HCT116 (cell line): ENCODE measurements around the gene FKBP3. TPM values are rescaled to one million over a fixed set of nuclear protein-coding genes. Genes with fewer than 3 reads are reported as not detected.

Experiments
- ATAC-seq: fragments of 200-7000 bp; cut with Tn5 transposase; 2 replicates; pipeline ENCODE4 v1.9.1; 2020; ENCODE audit warnings: mild to moderate bottlenecking, moderate library complexity
- BruUV-seq: library from RNA; stranded (reverse); fragments of 400-500 nt; replicated peaks from 2 replicates; lab custom pipeline; 2021; lab: Mats Ljungman, UMichigan
- CTCF ChIA-PET: fragments of 300-600 bp; sonication (Branson Sonifier 250); formaldehyde crosslinking; loops from one replicate; lab custom pipeline; 2021; ENCODE audit warnings: antibody characterized with exemption; lab: Charles Lee
- POLR2A ChIA-PET: fragments of 300-600, 350-600 bp; sonication (Branson Sonifier 250); formaldehyde crosslinking; loops from one replicate; lab custom pipeline; 2021; ENCODE audit warnings: antibody characterized with exemption; lab: Charles Lee
- RAD21 ChIA-PET, 2 experiments: fragments of 300-600 bp; sonication (Branson Sonifier 250); formaldehyde crosslinking; loops; one replicate each; lab custom pipeline; 2023; ENCODE audit warnings: low total read pairs in 2 of 2; ENCODE audit not compliant: uncharacterized antibody in 2 of 2, unreplicated experiment in 2 of 2, low non-redundant PET in 1 of 2; lab: Charles Lee
- DNase-seq: peaks from one replicate; pipeline ENCODE4 v3.0.0-alpha.2; 2010; ENCODE audit warnings: low read depth, low spot score
- H2AFZ ChIP-seq: fragments of 200-600 bp; shearing (Covaris generic), sonication (generic); 2 replicates; pipeline ENCODE4 v1.6.1; 2017; ENCODE audit warnings: low read depth, mixed run types, mixed read lengths, antibody characterized with exemption, low read length; ENCODE audit not compliant: poor library complexity, severe bottlenecking
- H3K27ac ChIP-seq: 2 replicates; pipeline ENCODE4 v1.5.1; 2012; ENCODE audit warnings: low read depth, low read length
- H3K27me3 ChIP-seq: fragments of 200-600 bp; sonication (generic); 2 replicates; pipeline ENCODE4 v1.6.1; 2016; ENCODE audit warnings: mixed run types, low read length, mixed read lengths; ENCODE audit not compliant: insufficient read depth
- H3K36me3 ChIP-seq, 2 experiments: fragments of 200-500 bp in 1 of 2; fragments of 200-600 bp in 1 of 2; sonication (Bioruptor generic) in 1 of 2; sonication (generic) in 1 of 2; 2 replicates each; pipeline versions ENCODE4 v1.5.1 to v1.6.1; 2014 to 2016; ENCODE audit warnings: low read length in 2 of 2, inconsistent platforms in 1 of 2, mixed read lengths in 1 of 2, mixed run types in 1 of 2; ENCODE audit not compliant: insufficient read depth in 2 of 2, control insufficient read depth in 1 of 2
- H3K4me1 ChIP-seq, 2 experiments: fragments of 200-600 bp in 1 of 2; sonication (generic) in 1 of 2; 2 replicates each; pipeline versions ENCODE4 v1.5.1 to v1.6.1; 2012 to 2017; ENCODE audit warnings: low read length in 2 of 2, inconsistent platforms in 1 of 2, mild to moderate bottlenecking in 1 of 2, mixed read lengths in 1 of 2, mixed run types in 1 of 2, moderate library complexity in 1 of 2; ENCODE audit not compliant: insufficient read depth in 2 of 2, control insufficient read depth in 1 of 2
- H3K4me2 ChIP-seq: fragments of 200-600 bp; sonication (generic); 2 replicates; pipeline ENCODE4 v1.6.1; 2017; ENCODE audit warnings: mixed run types, low read length, mixed read lengths
- H3K4me3 ChIP-seq, 2 experiments: fragments of 200-600 bp in 1 of 2; sonication (generic) in 1 of 2; replicated peaks in 1 of 2; 2 replicates each; pipeline ENCODE4 v1.5.1; 2011 to 2016; ENCODE audit warnings: low read length in 2 of 2, control low read depth in 1 of 2, low read depth in 1 of 2, mild to moderate bottlenecking in 1 of 2, mixed read lengths in 1 of 2, mixed run types in 1 of 2
- H3K79me2 ChIP-seq: fragments of 200-600 bp; sonication (generic); 2 replicates; pipeline ENCODE4 v1.6.1; 2017; ENCODE audit warnings: mild to moderate bottlenecking, mixed run types, low read length, moderate library complexity, mixed read lengths; ENCODE audit not compliant: insufficient read depth
- H3K9ac ChIP-seq: fragments of 200-600 bp; sonication (generic); 2 replicates; pipeline ENCODE4 v1.6.1; 2016; ENCODE audit warnings: low read length, mixed read lengths
- H3K9me2 ChIP-seq: fragments of 200-600 bp; sonication (generic), shearing (Covaris generic); 2 replicates; pipeline ENCODE4 v1.6.1; 2017; ENCODE audit warnings: mixed run types, mild to moderate bottlenecking, moderate library complexity; ENCODE audit not compliant: insufficient read depth
- H3K9me3 ChIP-seq, 2 experiments: fragments of 200-500 bp in 1 of 2; fragments of 200-600 bp in 1 of 2; sonication (Bioruptor generic) in 1 of 2; sonication (generic) in 1 of 2; 2 replicates each; pipeline ENCODE4 v1.6.1; 2014 to 2017; ENCODE audit warnings: low read length in 2 of 2, mixed read lengths in 2 of 2, inconsistent platforms in 1 of 2, low read depth in 1 of 2, mild to moderate bottlenecking in 1 of 2, mixed run types in 1 of 2, moderate library complexity in 1 of 2; ENCODE audit not compliant: control insufficient read depth in 1 of 2, insufficient read depth in 1 of 2
- H4K20me1 ChIP-seq: fragments of 200-600 bp; sonication (generic), shearing (Covaris generic); 2 replicates; pipeline ENCODE4 v1.6.1; 2017; ENCODE audit warnings: mixed run types, mild to moderate bottlenecking, moderate library complexity; ENCODE audit not compliant: insufficient read depth
- ATF3 ChIP-seq: IDR thresholded peaks from 2 replicates; pipeline ENCODE4 v1.6.1; 2012
- CBX3 ChIP-seq: IDR thresholded peaks from 2 replicates; pipeline ENCODE4 v1.6.1; 2012; ENCODE audit warnings: low read depth
- CEBPB ChIP-seq: IDR thresholded peaks from 2 replicates; pipeline ENCODE4 v1.6.1; 2012; ENCODE audit warnings: low read depth
- CTCF ChIP-seq, 3 experiments: fragments of 200-600 bp in 1 of 3; sonication (generic) in 1 of 3; IDR thresholded peaks in 2 of 3; conservative IDR thresholded peaks in 1 of 3; 2 replicates each; pipeline ENCODE4 v1.5.1; 2012 to 2017; ENCODE audit warnings: low read depth in 2 of 3, low read length in 2 of 3, antibody characterized with exemption in 1 of 3, borderline replicate concordance in 1 of 3, control low read depth in 1 of 3, mild to moderate bottlenecking in 1 of 3, mixed read lengths in 1 of 3, mixed run types in 1 of 3, moderate library complexity in 1 of 3; ENCODE audit not compliant: insufficient read depth in 1 of 3
- EZH2 ChIP-seq: fragments of 200-600 bp; sonication (generic); IDR thresholded peaks from 2 replicates; pipeline ENCODE4 v1.6.1; 2017; ENCODE audit warnings: antibody characterized with exemption, mixed run types
- EZH2phosphoT487 ChIP-seq: fragments of 200-600 bp; IDR thresholded peaks from 2 replicates; pipeline ENCODE4 v1.6.1; 2018; ENCODE audit warnings: antibody characterized with exemption, borderline replicate concordance
- FOSL1 ChIP-seq: IDR thresholded peaks from 2 replicates; pipeline ENCODE4 v1.6.1; 2012; ENCODE audit warnings: low read depth
- JUND ChIP-seq: IDR thresholded peaks from 2 replicates; pipeline ENCODE4 v1.6.1; 2012
- MAX ChIP-seq: IDR thresholded peaks from 2 replicates; pipeline ENCODE4 v1.6.1; 2012
- POLR2AphosphoS5 ChIP-seq: IDR thresholded peaks from 2 replicates; pipeline ENCODE4 v1.6.1; 2011; ENCODE audit warnings: mild to moderate bottlenecking, low read depth, low read length, moderate library complexity
- REST ChIP-seq: IDR thresholded peaks from 2 replicates; pipeline ENCODE4 v1.6.1; 2012; ENCODE audit warnings: low read depth
- SIN3A ChIP-seq: IDR thresholded peaks from 2 replicates; pipeline ENCODE4 v1.6.1; 2012; ENCODE audit warnings: low read depth
- SP1 ChIP-seq: IDR thresholded peaks from 2 replicates; pipeline ENCODE4 v1.6.1; 2012; ENCODE audit warnings: low read depth
- TCF7L2 ChIP-seq: IDR thresholded peaks from 2 replicates; pipeline ENCODE4 v1.7.0; 2011; ENCODE audit warnings: borderline replicate concordance, inconsistent platforms; ENCODE audit not compliant: insufficient read depth, insufficient read length; ENCODE audit errors: extremely low read depth
- intact Hi-C: fragments of 100-400 bp; cut with micrococcal nuclease; formaldehyde crosslinking; loops from 2 replicates; pipeline ENCODE4 v1.10.0; 2022
- total RNA-seq: library from RNA; stranded (reverse); gene quantifications from one replicate; pipeline ENCODE4 v1.2.1, GENCODE V29; 2021; ENCODE audit not compliant: unreplicated experiment

Gene FKBP3
- total RNA-seq, 1 experiment from 2014 or later = 67.8 TPM

GRCh38 chr14:45150386-45150890 is 16.2 kb upstream of the FKBP3 start:
- TF ChIP-seq SIN3A (no peak), CEBPB (no peak), JUND (no peak), SP1 (no peak), FOSL1 (no peak), CBX3 (no peak), POLR2AphosphoS5 (no peak), REST (no peak), TCF7L2 (no peak), MAX (no peak), EZH2phosphoT487 (no peak), ATF3 (no peak), CTCF (IDR thresholded peaks at IDR 0.05 in 2 of 3, conservative IDR thresholded peaks at IDR 0.05 in 1 of 3; ENCODE audit: borderline replicate concordance in 1 of 3, insufficient read depth in 1 of 3, low read depth in 2 of 3, low read length in 2 of 3) (no peak), EZH2 (no peak)
- TF ChIP-seq, all 23 proteins: peak for 0
- no peak for DNase-seq
- CTCF ChIA-PET = no interaction called here
- POLR2A ChIA-PET = interaction anchor here (1.3 kb wide), 1 partner anchor 10 kb away, joined by 3 read pairs; no protein-coding TSS in a partner anchor
- ATAC-seq = no peak
- no peak overlapping the region for H3K4me3 ChIP-seq
- no peak overlapping the region for H2AFZ ChIP-seq
- no peak overlapping the region for H3K27ac ChIP-seq
- H3K36me3 ChIP-seq = no peaks in the 10 kb centered on the region
- no peaks in the 10 kb centered on the region for H3K4me1 ChIP-seq
- intact Hi-C loops = no loop called here
- RAD21 ChIA-PET = no interaction called here
- no peaks in the 10 kb centered on the region for H3K9me2 ChIP-seq
- no peak overlapping the region for H3K4me2 ChIP-seq
- no peaks in the 10 kb centered on the region for H3K27me3 ChIP-seq
- no TSS peak for BruUV-seq
- no peak overlapping the region for H3K9ac ChIP-seq
- H4K20me1 ChIP-seq = no peaks in the 10 kb centered on the region
- no peaks in the 10 kb centered on the region for H3K9me3 ChIP-seq
- peaks cover 5% of the 10 kb centered on the region for H3K79me2 ChIP-seq
